ENCODE results near the gene HIKESHI. TPM values are rescaled to one million over a fixed set of nuclear protein-coding genes. Genes with fewer than 3 reads are reported as not detected.

The HIKESHI gene, protein sequence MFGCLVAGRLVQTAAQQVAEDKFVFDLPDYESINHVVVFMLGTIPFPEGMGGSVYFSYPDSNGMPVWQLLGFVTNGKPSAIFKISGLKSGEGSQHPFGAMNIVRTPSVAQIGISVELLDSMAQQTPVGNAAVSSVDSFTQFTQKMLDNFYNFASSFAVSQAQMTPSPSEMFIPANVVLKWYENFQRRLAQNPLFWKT
- total RNA-seq (10 to 100 TPM; 59.8 to 71.3 (median 65.2) TPM), polyA plus RNA-seq (10 to 100 TPM; 16.8 to 33.7 (median 25.9) TPM)

DNA sequence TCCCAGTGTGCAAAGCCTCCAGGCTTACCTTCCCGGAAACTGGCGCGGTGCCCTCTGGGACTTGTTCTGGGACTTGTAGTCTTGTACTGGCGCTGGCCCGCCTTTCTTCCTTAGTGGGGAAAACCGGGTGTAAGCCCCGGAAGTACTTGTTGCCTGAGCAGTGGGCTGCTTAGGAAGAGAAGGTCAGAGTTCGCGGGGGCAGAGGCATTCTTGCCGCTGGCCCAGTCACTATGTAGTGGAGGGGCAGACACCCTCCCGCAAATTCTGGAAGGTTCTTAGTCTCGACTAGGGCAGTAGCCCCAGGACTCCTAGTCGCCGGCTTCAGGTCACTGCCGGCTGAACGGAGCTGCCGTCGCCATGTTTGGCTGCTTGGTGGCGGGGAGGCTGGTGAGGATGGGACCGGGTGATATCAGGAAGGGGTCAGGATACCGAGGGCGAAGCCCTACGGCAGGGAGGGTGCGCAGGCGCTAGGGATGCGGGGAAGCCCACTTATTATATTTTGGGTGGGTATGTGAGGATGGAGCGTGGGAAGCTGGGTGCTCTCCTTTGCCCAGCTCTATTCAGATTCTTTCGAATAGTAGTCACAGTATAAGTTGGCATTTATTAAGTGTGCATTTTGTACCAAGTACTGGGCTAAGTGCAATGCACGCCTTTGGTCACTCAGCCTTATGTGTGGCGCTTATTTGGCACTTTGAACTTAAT is at the start of gene HIKESHI:
HIKESHI (plus strand) TSS at position 149 of the 702 bp plus-strand sequence; CDS start at position 358, 209 bp downstream.
- TF ChIP-seq POLR2A (IDR thresholded peaks at IDR 0.05) (peak in 1 of 2 donors; percentile 42), POLR2AphosphoS5 (IDR thresholded peaks at IDR 0.05) (peak; percentile 56 to 86 (median 84)), EP300 (IDR thresholded peaks at IDR 0.05) (peak in 1 of 4 donors; percentile 58)
- TF ChIP-seq, protein P1, sequence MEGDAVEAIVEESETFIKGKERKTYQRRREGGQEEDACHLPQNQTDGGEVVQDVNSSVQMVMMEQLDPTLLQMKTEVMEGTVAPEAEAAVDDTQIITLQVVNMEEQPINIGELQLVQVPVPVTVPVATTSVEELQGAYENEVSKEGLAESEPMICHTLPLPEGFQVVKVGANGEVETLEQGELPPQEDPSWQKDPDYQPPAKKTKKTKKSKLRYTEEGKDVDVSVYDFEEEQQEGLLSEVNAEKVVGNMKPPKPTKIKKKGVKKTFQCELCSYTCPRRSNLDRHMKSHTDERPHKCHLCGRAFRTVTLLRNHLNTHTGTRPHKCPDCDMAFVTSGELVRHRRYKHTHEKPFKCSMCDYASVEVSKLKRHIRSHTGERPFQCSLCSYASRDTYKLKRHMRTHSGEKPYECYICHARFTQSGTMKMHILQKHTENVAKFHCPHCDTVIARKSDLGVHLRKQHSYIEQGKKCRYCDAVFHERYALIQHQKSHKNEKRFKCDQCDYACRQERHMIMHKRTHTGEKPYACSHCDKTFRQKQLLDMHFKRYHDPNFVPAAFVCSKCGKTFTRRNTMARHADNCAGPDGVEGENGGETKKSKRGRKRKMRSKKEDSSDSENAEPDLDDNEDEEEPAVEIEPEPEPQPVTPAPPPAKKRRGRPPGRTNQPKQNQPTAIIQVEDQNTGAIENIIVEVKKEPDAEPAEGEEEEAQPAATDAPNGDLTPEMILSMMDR (IDR thresholded peaks at IDR 0.05): no peak
- peak; percentile 100 for DNase-seq
- Histone ChIP-seq H3K36me3 (peaks cover 0 to 5% (median 0%) of the 10 kb centered on the region in 4 donors), H3K4me3 (peak within 1 kb of the TSS; percentile 70 to 91 (median 79)), H3K4me1 (peaks cover 0 to 21% (median 20%) of the 10 kb centered on the region in 4 donors), H3K27ac (peak within 1 kb of the TSS; percentile 84 to 94 (median 89)), H3K27me3 (no peaks in the 10 kb centered on the region), H3K9me3 (no peaks in the 10 kb centered on the region)
- 0 to 1% methylated on average over 30 of the region's 30 CpGs for WGBS, 2 donors
- intact Hi-C loops (cut with DNase I): loop anchor here (2.0 to 5.0 kb wide), 3 partner anchors 57 to 447 kb away; partner anchors contain the start of genes CCDC83, EED and PICALM

DNA sequence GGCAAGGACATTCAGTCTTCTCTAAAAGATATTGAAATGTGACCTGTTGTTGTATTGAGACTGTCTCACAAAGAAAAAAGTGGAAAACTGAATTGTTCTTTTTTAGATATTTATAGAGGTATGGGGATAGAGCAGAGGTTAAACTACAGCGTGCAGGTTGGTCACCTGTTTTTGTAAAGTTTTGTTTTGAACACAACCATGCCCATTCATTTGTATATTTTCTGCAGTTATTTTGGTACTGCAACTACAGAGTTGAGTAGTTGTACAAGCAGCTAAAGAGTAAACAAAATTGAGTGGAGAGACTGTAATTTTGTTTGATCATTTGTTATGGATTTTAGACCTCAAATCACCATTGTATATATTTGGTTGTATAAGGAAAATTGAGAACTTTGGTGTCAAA is 46.1 kb upstream of the HIKESHI start:
- no peak overlapping the region for H3K27ac ChIP-seq
- H3K36me3 ChIP-seq: peaks cover 0 to 8% (median 0%) of the 10 kb centered on the region in 4 donors
- TF ChIP-seq, protein P1 (IDR thresholded peaks at IDR 0.05): no peak
- TF ChIP-seq POLR2AphosphoS5 (IDR thresholded peaks at IDR 0.05) (no peak), EP300 (IDR thresholded peaks at IDR 0.05) (no peak), POLR2A (IDR thresholded peaks at IDR 0.05) (no peak)
- H3K9me3 ChIP-seq: no peaks in the 10 kb centered on the region
- H3K27me3 ChIP-seq: no peaks in the 10 kb centered on the region
- WGBS, 2 donors: 81 to 95% methylated on average over 1 of the region's 1 CpG
- no peak overlapping the region for H3K4me3 ChIP-seq
- intact Hi-C loops (cut with DNase I): no loop called here
- peaks cover 0 to 6% (median 3%) of the 10 kb centered on the region in 4 donors for H3K4me1 ChIP-seq
- no peak for DNase-seq

DNA sequence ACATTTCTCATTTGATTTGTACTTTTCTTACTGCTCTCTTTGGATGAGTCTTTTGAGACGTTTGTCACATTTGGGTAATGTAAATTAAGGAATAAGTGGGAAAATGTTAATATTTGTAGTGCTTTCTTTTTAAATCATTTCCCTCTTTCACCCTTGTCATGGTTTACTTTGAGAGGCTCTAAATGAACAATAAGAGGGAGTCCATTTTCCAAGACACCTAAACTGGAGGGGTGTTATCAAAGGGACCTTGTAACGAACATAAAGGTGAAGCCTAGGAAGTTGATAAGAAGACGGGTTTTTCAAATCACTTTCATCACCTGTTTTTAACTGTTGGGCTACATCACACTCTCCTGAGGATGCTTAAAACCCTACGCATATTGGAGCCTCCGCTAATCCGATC is 45.4 kb upstream of the HIKESHI start:
- no peak for TF ChIP-seq EP300 (IDR thresholded peaks at IDR 0.05)
- TF ChIP-seq POLR2AphosphoS5 (IDR thresholded peaks at IDR 0.05): no peak
- no peak for TF ChIP-seq POLR2A (IDR thresholded peaks at IDR 0.05)
- TF ChIP-seq, protein P1 (IDR thresholded peaks at IDR 0.05): no peak
- no peak overlapping the region for H3K4me3 ChIP-seq
- WGBS, 2 donors: 70 to 74% methylated on average over 6 of the region's 6 CpGs
- H3K4me1 ChIP-seq: peaks cover 0 to 6% (median 3%) of the 10 kb centered on the region in 4 donors
- peaks cover 0 to 15% (median 0%) of the 10 kb centered on the region in 4 donors for H3K36me3 ChIP-seq
- H3K27ac ChIP-seq: no peak overlapping the region
- no peak for DNase-seq
- intact Hi-C loops (cut with DNase I): no loop called here
- no peaks in the 10 kb centered on the region for H3K27me3 ChIP-seq
- no peaks in the 10 kb centered on the region for H3K9me3 ChIP-seq

DNA sequence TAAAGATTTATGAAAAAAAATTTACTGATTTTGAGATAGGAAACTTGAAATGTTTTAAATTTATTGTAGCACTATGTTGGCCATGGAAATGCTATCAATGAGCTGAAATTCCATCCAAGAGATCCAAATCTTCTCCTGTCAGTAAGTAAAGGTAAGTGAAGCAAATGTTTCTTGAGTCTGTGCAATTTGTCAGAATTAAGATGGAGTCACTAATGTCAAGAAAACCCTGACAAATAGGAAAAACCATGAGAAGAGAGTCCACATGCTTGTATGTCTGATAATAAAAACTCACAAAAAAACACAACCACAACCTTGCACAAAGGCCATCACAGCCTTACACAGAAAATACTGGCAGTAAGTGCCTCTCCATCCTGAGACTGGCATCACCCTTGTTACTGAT is 44.6 kb upstream of the HIKESHI start:
- Histone ChIP-seq H3K36me3 (peaks cover 0 to 24% (median 0%) of the 10 kb centered on the region in 4 donors), H3K27ac (no peak overlapping the region), H3K27me3 (no peaks in the 10 kb centered on the region), H3K4me1 (peaks cover 0 to 6% (median 3%) of the 10 kb centered on the region in 4 donors), H3K4me3 (no peak overlapping the region), H3K9me3 (no peaks in the 10 kb centered on the region)
- DNase-seq: no peak
- intact Hi-C loops (cut with DNase I): no loop called here
- TF ChIP-seq EP300 (IDR thresholded peaks at IDR 0.05): no peak
- TF ChIP-seq POLR2AphosphoS5 (IDR thresholded peaks at IDR 0.05): no peak
- TF ChIP-seq POLR2A (IDR thresholded peaks at IDR 0.05): no peak
- TF ChIP-seq, protein P1 (IDR thresholded peaks at IDR 0.05): no peak
